ENCODE data around the gene MN1. TPM values are rescaled to one million over a fixed set of nuclear protein-coding genes. Genes with fewer than 3 reads are reported as not detected.

Gene MN1
- total RNA-seq, 1 donor from 2014 or later: 0.25 TPM

- intact Hi-C loops (cut with micrococcal nuclease): no loop called here
Observed at GRCh38 chr22:27718186-27719035, 83.1 kb downstream of the MN1 start.

- intact Hi-C loops (cut with micrococcal nuclease): no loop called here
Observed at GRCh38 chr22:27717094-27717493, 84.5 kb downstream of the MN1 start.

GRCh38 chr22:27716074-27716473, 85.5 kb downstream of the MN1 start:
- intact Hi-C loops (cut with micrococcal nuclease): no loop called here

- intact Hi-C loops (cut with micrococcal nuclease): no loop called here
Observed at GRCh38 chr22:27715106-27715505, 86.5 kb downstream of the MN1 start.

- intact Hi-C loops (cut with micrococcal nuclease): no loop called here
Observed at GRCh38 chr22:27714068-27714467, 87.5 kb downstream of the MN1 start.

GRCh38 chr22:27713461-27713860, 88.1 kb downstream of the MN1 start:
- intact Hi-C loops (cut with micrococcal nuclease): no loop called here

- intact Hi-C loops (cut with micrococcal nuclease): no loop called here
Observed at GRCh38 chr22:27711756-27712155, 89.8 kb downstream of the MN1 start.

DNA sequence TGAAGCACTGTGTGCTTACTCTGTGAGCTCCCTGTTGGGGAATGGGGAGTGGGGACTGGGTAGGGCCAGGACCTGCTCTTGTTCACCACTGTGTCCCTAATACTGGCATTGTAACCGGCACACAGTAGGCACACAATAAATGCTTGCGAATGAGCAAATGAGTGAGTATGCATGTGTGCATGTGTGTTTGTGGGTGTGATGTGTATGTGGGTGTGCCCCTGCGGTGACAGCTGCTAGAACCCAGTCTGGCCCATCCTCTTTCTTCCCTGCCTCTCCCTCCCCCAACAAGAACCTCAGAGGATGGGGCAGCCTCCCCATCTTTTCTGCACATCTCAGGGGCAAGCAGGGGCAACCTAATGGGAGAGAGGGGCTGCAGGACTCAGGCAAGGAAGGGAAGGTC, 90.5 kb downstream of the MN1 start:
- intact Hi-C loops (cut with micrococcal nuclease): no loop called here

DNA sequence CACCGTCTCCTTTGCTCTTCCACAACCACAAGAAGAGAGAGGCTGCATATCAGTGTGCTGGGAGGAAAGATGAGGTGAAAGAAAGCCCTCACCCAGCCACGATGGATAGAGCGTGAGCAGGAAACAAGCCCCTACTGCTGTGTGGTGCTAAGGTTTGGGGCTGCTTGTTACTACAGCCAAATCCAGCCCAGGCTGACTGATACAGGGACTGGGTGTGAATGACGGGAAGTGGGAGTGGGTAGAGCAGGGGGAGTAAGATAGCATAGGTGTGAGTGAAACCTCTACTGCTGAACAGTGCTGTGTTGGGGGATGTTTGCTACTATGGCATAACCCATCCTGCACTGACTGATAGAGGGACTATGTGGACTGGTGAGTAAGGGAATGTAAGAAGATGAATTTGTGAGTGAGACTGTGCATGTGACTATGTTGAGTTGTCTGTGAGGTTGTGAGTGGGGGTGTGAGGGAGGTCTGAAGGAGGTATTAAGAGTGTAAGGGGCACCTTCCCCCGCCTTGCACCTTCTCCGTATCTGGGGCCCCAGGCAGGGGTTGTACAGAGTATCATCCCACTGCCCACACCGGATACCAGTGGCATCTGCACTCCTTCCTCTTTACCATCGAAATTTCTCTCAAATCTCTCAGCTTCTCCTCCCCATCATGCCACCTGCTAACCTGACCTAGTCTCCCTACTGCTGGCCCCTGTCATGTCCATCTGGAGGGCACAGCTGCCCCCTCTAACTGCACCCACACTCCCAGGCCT, 91.5 kb downstream of the MN1 start:
- intact Hi-C loops (cut with micrococcal nuclease): no loop called here

DNA sequence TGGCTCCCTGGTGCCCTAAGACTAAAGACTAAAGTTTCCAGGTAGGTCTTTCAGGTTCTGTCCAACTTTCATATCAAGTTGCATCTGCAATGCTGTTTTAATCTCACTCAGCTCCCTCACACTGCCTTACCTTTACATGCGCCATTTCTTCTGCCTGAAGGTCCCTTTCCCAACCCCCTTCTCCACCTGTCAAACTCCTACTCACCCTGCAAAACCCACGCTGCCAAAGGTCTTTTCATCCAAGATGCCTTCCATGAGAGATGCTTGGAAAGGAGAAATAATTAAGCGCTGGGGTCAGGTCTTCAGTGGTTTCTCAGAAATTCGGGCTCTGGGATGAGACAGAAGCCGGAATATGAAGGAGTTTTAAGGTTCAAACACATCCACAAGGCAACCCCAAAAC, 95.1 kb downstream of the MN1 start:
- intact Hi-C loops (cut with micrococcal nuclease): no loop called here

GRCh38 chr22:27705408-27706080, 96.0 kb downstream of the MN1 start:
- intact Hi-C loops (cut with micrococcal nuclease): no loop called here

GRCh38 chr22:27704581-27704980, 97.0 kb downstream of the MN1 start:
- intact Hi-C loops (cut with micrococcal nuclease): no loop called here

GRCh38 chr22:27699383-27700019, 102.1 kb downstream of the MN1 start:
- intact Hi-C loops (cut with micrococcal nuclease): no loop called here

DNA sequence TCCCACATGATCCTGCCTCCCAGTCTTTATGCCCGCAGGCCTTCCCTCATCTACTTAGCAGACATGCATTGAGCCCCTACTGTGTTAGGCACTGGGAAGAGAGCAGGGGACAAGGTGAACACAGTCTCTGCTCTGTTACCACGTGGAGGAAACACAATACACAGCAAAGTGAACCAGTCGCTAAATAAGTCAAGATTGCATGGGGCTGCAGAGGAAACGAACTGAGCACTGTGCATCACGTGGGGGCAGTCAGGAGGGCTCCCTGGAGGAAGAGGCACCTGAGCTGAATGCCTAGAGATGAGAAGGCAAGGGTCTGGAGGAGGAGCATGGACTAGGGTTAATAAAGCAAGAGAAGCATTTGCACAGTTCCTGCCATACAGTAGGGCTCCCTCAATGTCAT, 102.7 kb downstream of the MN1 start:
- intact Hi-C loops (cut with micrococcal nuclease): no loop called here

Other genes starting within 250 kb of the MN1 start
- 102 and 114 TPM in 2 replicates for gene PITPNB, start 117.5 kb upstream of the MN1 start, total RNA-seq